ENCODE measurements around the gene DNM2.
"Not testable (repeated sequence)": the region's sequence is repeated elsewhere in the genome, so short reads cannot be mapped to it uniquely, and the experiment has no call there.

DNM2 gene

DNA sequence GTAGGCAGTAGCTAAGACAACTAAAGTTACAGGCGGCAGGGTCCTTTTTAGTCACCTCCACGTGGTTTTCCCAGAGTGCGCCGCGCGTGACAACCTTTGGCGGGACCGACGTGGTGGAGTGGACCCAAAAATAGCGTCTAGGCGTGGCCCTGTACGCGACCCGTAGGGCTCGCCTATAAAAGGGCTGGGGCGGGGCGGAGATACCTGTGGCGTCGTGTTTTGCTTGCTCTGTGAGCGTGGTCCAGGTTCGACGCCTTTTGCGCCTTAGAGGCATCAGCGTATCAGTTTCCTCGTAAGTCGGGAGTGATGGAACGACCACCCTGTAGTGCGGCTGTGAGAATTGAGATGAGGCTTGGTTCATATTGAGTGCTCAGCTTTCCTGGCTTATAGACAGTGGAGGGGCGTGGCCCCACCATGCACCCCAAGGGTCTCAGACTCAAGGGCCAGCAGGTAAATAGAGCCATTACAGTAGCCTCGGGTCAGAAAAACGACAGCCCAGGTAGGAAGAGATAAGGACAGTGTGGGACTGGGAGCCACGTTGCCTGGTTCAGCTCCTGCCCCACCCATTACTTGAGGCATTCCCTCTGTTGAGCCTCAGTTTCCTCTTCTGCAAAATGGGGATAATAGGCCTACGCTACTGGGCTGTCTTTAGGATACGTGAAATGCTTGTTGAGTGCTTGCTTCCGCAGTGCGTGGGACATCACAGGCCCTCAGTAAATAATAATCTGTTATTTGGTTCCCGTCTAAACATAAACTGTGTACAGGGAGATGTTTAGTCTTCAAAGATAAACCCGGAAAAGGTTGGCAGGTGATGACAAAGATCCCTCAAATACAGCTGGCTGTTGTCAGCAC lies 118.8 kb downstream of the DNM2 start:
- Histone ChIP-seq H3K36me3 (ENCODE audit: control insufficient read depth in 5 of 5, insufficient read depth in 5 of 5, low read length in 5 of 5) (peaks cover 0 to 27% (median 20%) of the 10 kb centered on the region in 5 donors), H3K9ac (ENCODE audit: low read length in 5 of 5) (peak overlapping the region; percentile 72 to 86 (median 81)), H3K27ac (ENCODE audit: low read depth, low read length) (peak overlapping the region; percentile 99), H3K9me3 (ENCODE audit: control insufficient read depth in 5 of 5, low read length in 5 of 5) (peaks cover 0 to 6% (median 5%) of the 10 kb centered on the region in 5 donors), H3K4me3 (ENCODE audit: low read depth in 1 of 5, low read length in 5 of 5) (peak overlapping the region; percentile 59 to 83 (median 76)), H3K27me3 (ENCODE audit: control insufficient read depth in 5 of 5, insufficient read depth in 4 of 5, low read length in 5 of 5) (no peaks in the 10 kb centered on the region), H3K4me1 (ENCODE audit: control insufficient read depth in 5 of 5, insufficient read depth in 5 of 5, low read length in 5 of 5) (peaks cover 0 to 20% (median 17%) of the 10 kb centered on the region in 5 donors)

DNA sequence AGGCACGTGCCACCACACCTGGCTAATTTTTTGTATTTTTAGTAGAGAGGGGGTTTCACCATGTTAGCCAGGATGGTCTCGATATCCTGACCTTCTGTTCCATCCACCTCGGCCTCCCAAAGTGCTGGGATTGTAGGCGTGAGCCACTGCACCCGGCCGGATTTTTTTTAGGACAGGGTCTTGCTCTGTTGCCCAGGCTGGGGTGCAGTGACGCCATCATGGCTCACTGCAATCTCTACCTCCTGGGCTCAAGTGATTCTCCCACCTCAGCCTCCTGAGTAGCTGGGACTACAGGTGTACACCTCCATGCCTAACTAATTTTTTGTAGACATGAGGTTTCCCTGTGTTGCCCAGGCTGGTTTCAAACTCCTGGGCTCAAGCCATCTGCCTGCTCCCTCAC lies 119.8 kb downstream of the DNM2 start:
- Histone ChIP-seq H3K4me1 (ENCODE audit: control insufficient read depth in 5 of 5, insufficient read depth in 5 of 5, low read length in 5 of 5) (peaks cover 0 to 20% (median 17%) of the 10 kb centered on the region in 5 donors), H3K36me3 (ENCODE audit: control insufficient read depth in 5 of 5, insufficient read depth in 5 of 5, low read length in 5 of 5) (peaks cover 0 to 18% (median 11%) of the 10 kb centered on the region in 5 donors)
- H3K9ac ChIP-seq (ENCODE audit: low read length in 5 of 5); H3K27ac ChIP-seq (ENCODE audit: low read depth, low read length); H3K9me3 ChIP-seq (ENCODE audit: control insufficient read depth in 5 of 5, low read length in 5 of 5); H3K27me3 ChIP-seq (ENCODE audit: control insufficient read depth in 5 of 5, insufficient read depth in 4 of 5, low read length in 5 of 5); H3K4me3 ChIP-seq (ENCODE audit: low read depth in 1 of 5, low read length in 5 of 5): not testable (repeated sequence)

DNA sequence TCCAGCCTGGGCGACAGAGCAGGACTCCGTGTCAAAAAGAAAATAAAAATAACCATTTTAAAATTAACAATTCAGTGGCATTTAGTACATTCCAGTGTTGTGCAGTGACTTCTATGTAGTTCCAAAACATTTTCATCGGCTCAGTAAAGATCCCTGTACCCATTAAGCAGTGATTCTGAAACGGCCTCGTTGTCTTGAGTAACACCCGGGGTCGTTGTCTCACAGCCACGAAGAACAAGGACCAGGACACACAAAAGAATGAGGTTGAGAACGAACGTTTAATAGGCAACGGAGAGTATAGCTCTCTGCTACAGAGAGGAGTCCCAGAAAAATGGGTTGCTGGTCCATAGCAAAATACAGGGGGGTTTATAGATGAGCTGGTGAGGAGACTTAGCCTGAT lies 120.5 kb downstream of the DNM2 start:
- H3K4me3 ChIP-seq (ENCODE audit: low read depth in 1 of 5, low read length in 5 of 5), result no peak overlapping the region

DNA sequence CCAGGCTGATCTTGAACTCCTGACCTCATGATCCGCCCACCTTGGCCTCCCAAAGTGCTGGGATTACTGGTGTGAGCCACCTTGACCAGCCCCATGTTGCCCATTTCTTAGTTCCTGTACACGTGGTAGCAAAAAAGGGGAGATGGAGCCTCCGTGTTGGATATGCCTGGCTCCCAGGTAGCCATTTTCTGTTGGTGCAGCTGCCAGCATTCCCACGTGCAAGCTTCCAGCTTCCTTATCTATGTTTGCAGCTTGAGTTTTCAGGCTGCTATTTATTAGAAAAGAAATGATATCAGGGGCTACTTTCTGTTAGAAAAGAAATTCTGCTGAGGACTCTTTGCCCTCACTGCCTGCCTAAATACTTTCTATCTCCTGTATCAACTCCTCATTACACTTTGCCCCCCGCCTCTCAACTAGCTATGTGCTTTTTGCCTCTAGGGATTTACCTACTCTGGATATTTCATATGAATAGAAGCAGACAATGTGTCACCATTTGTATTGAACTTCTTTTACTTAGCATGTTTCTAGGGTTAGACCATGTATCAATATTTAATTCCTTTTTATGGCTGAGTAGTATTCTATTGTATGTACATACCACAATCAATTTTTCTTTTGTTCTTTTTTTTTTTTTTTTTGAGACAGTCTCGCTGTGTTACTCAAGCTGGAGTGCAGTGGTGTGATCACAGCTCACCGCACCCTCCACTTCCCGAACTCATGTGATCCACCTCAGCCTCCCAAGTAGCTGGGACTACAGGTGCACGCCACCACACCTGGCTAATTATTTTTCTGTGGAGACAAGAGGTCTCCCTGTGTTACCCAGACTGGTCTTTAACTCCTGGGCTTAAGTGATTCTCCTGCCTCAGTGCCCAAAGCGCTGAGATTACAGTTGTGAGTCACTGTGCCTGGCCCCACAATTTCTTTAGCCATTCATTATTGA lies 121.5 kb downstream of the DNM2 start:
- no peak overlapping the region for H3K27ac ChIP-seq (ENCODE audit: low read depth, low read length)
- H3K4me3 ChIP-seq (ENCODE audit: low read depth in 1 of 5, low read length in 5 of 5), result no peak overlapping the region
- H3K9ac ChIP-seq (ENCODE audit: low read length in 5 of 5), result no peak overlapping the region
- H3K36me3 ChIP-seq (ENCODE audit: control insufficient read depth in 5 of 5, insufficient read depth in 5 of 5, low read length in 5 of 5), result peaks cover 0 to 5% (median 0%) of the 10 kb centered on the region in 5 donors
- H3K9me3 ChIP-seq (ENCODE audit: control insufficient read depth in 5 of 5, low read length in 5 of 5), result peaks cover 0 to 6% (median 5%) of the 10 kb centered on the region in 5 donors
- H3K27me3 ChIP-seq (ENCODE audit: control insufficient read depth in 5 of 5, insufficient read depth in 4 of 5, low read length in 5 of 5), result no peaks in the 10 kb centered on the region
- H3K4me1 ChIP-seq (ENCODE audit: control insufficient read depth in 5 of 5, insufficient read depth in 5 of 5, low read length in 5 of 5), result peaks cover 0 to 20% (median 17%) of the 10 kb centered on the region in 5 donors

More for the DNA sequence above, 120.5 kb downstream of the DNM2 start:
- Histone ChIP-seq H3K36me3 (ENCODE audit: control insufficient read depth in 5 of 5, insufficient read depth in 5 of 5, low read length in 5 of 5) (peaks cover 0 to 11% (median 3%) of the 10 kb centered on the region in 5 donors), H3K4me1 (ENCODE audit: control insufficient read depth in 5 of 5, insufficient read depth in 5 of 5, low read length in 5 of 5) (peaks cover 0 to 20% (median 17%) of the 10 kb centered on the region in 5 donors), H3K27me3 (ENCODE audit: control insufficient read depth in 5 of 5, insufficient read depth in 4 of 5, low read length in 5 of 5) (no peaks in the 10 kb centered on the region), H3K9ac (ENCODE audit: low read length in 5 of 5) (no peak overlapping the region), H3K9me3 (ENCODE audit: control insufficient read depth in 5 of 5, low read length in 5 of 5) (peaks cover 0 to 6% (median 5%) of the 10 kb centered on the region in 5 donors), H3K27ac (ENCODE audit: low read depth, low read length) (no peak overlapping the region)

- no peak overlapping the region for H3K4me3 ChIP-seq (ENCODE audit: low read depth in 1 of 5, low read length in 5 of 5)
- H3K27me3 ChIP-seq (ENCODE audit: control insufficient read depth in 5 of 5, insufficient read depth in 4 of 5, low read length in 5 of 5), result no peaks in the 10 kb centered on the region
- H3K9me3 ChIP-seq (ENCODE audit: control insufficient read depth in 5 of 5, low read length in 5 of 5), result peaks cover 0 to 9% (median 4%) of the 10 kb centered on the region in 5 donors
- H3K36me3 ChIP-seq (ENCODE audit: control insufficient read depth in 5 of 5, insufficient read depth in 5 of 5, low read length in 5 of 5), result no peaks in the 10 kb centered on the region
- no peaks in the 10 kb centered on the region for H3K4me1 ChIP-seq (ENCODE audit: control insufficient read depth in 5 of 5, insufficient read depth in 5 of 5, low read length in 5 of 5)
- no peak overlapping the region for H3K9ac ChIP-seq (ENCODE audit: low read length in 5 of 5)
- H3K27ac ChIP-seq (ENCODE audit: low read depth, low read length), result no peak overlapping the region
These were observed 124.9 kb downstream of the DNM2 start for GRCh38 chr19:10842788-10843187.

DNA sequence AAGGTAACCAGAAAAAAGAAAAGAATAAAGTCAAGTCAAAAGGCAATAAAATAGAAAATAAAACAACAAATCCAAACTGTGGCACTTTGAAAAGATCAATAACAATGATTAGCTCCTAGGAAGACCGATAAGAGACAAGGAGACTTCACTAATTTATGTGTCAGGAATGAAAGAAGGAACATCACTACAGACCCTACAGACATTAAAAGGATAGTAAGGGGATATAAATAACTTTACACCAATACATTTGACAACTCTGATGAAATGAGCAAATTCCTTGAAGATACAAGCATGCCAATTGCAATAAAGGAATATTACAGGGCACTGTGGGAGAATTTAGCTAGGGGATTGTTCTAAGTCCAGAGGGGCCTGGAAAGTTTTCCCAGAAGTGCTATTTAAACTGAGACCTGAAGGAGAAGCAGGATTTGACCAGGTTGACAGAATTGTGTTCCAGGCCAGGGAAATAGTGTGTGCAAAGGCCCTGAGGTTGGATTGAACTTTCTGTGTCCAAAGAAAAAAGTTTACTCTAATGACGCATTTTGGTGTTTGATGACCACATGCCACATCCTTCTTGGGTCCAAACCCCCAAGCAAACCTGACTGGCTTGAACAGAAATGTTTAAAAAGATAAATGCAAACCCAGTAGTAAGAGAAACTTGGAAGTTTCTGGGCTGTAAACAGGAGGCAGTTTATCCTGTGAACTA lies 128.8 kb downstream of the DNM2 start:
- H3K36me3 ChIP-seq (ENCODE audit: control insufficient read depth in 5 of 5, insufficient read depth in 5 of 5, low read length in 5 of 5), result no peaks in the 10 kb centered on the region
- H3K4me3 ChIP-seq (ENCODE audit: low read depth in 1 of 5, low read length in 5 of 5), result no peak overlapping the region
- H3K9ac ChIP-seq (ENCODE audit: low read length in 5 of 5), result no peak overlapping the region
- H3K4me1 ChIP-seq (ENCODE audit: control insufficient read depth in 5 of 5, insufficient read depth in 5 of 5, low read length in 5 of 5), result peaks cover 0 to 5% (median 0%) of the 10 kb centered on the region in 5 donors
- H3K9me3 ChIP-seq (ENCODE audit: control insufficient read depth in 5 of 5, low read length in 5 of 5), result peaks cover 0 to 9% (median 4%) of the 10 kb centered on the region in 5 donors
- H3K27me3 ChIP-seq (ENCODE audit: control insufficient read depth in 5 of 5, insufficient read depth in 4 of 5, low read length in 5 of 5), result peaks cover 0 to 7% (median 6%) of the 10 kb centered on the region in 5 donors
- no peak overlapping the region for H3K27ac ChIP-seq (ENCODE audit: low read depth, low read length)

DNA sequence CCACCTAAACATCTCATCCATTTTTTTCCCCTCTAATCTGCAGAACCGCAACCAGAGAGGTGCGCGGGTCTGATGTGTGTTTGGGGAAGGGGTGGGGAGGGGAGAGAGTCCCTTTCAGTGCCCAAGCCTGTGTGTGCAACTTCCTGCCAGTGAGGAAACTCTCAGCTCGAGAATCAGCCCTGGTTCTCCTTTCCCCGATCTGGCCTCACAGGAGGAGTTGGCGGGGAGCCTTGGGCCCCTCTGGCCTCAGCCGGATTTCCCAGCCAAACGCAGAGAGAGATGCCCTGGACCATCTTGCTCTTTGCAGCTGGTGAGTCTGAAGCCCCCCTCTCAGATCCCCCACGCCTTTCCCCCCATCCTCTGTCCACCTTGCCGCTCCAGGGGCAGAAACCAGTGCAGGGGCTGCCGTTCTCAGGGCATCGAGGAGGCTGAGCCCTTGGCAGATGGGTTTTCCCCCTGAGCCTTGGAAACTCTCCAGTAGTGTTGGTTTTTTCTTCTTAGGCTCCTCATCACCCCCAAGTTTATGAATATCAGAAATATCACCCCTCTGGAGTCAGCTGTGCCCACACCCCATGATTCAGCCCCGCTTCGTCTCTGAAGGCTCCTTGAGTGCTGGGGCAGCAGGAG lies 130.5 kb downstream of the DNM2 start, which contains the start of gene C19orf38:
Gene C19orf38 (plus strand): TSS at position 186 of the 627 bp plus-strand sequence. CDS start 94 bp downstream, at position 280.
- H3K36me3 ChIP-seq (ENCODE audit: control insufficient read depth in 5 of 5, insufficient read depth in 5 of 5, low read length in 5 of 5), result no peaks in the 10 kb centered on the region
- H3K9ac ChIP-seq (ENCODE audit: low read length in 5 of 5), result peak within 1 kb of the TSS in 2 of 5 donors; percentile 37 to 39
- H3K4me1 ChIP-seq (ENCODE audit: control insufficient read depth in 5 of 5, insufficient read depth in 5 of 5, low read length in 5 of 5), result peaks cover 0 to 5% (median 0%) of the 10 kb centered on the region in 5 donors
- H3K9me3 ChIP-seq (ENCODE audit: control insufficient read depth in 5 of 5, low read length in 5 of 5), result peaks cover 0 to 9% (median 4%) of the 10 kb centered on the region in 5 donors
- peak within 1 kb of the TSS in 1 of 5 donors; percentile 30 for H3K4me3 ChIP-seq (ENCODE audit: low read depth in 1 of 5, low read length in 5 of 5)
- no peak within 1 kb of the TSS for H3K27ac ChIP-seq (ENCODE audit: low read depth, low read length)
- peaks cover 0 to 7% (median 6%) of the 10 kb centered on the region in 5 donors for H3K27me3 ChIP-seq (ENCODE audit: control insufficient read depth in 5 of 5, insufficient read depth in 4 of 5, low read length in 5 of 5)

GRCh38 chr19:10850631-10851030 lies 132.8 kb downstream of the DNM2 start:
- Histone ChIP-seq H3K36me3 (ENCODE audit: control insufficient read depth in 5 of 5, insufficient read depth in 5 of 5, low read length in 5 of 5) (no peaks in the 10 kb centered on the region), H3K9me3 (ENCODE audit: control insufficient read depth in 5 of 5, low read length in 5 of 5) (peaks cover 0 to 9% (median 4%) of the 10 kb centered on the region in 5 donors), H3K27me3 (ENCODE audit: control insufficient read depth in 5 of 5, insufficient read depth in 4 of 5, low read length in 5 of 5) (peaks cover 0 to 7% (median 6%) of the 10 kb centered on the region in 5 donors), H3K27ac (ENCODE audit: low read depth, low read length) (no peak overlapping the region), H3K9ac (ENCODE audit: low read length in 5 of 5) (no peak overlapping the region), H3K4me3 (ENCODE audit: low read depth in 1 of 5, low read length in 5 of 5) (no peak overlapping the region), H3K4me1 (ENCODE audit: control insufficient read depth in 5 of 5, insufficient read depth in 5 of 5, low read length in 5 of 5) (peaks cover 0 to 5% (median 0%) of the 10 kb centered on the region in 5 donors)
